Cardiac muscle cell (in vitro differentiated cells and primary cell): ENCODE measurements around the gene FNTB. TPM values are rescaled to one million over a fixed set of nuclear protein-coding genes. Genes with fewer than 3 reads are reported as not detected.

Experiments used
- DNase-seq, 2 donors: peaks; one replicate each; pipeline versions ENCODE4 v3.0.0 to v3.0.0-alpha.2; 2010 to 2017; ENCODE audit warnings: low read depth in 1 of 2, low spot score in 1 of 2
- H3K27ac ChIP-seq: fragments of 200-600 bp; sonication (generic); 2 replicates; pipeline ENCODE4 v1.5.1; 2016
- H3K27me3 ChIP-seq: fragments of 200-600 bp; sonication (generic); 2 replicates; pipeline ENCODE4 v1.6.0; 2016; ENCODE audit warnings: control low read depth
- H3K36me3 ChIP-seq: fragments of 200-600 bp; sonication (generic); 2 replicates; pipeline ENCODE4 v1.5.1; 2016; ENCODE audit warnings: control low read depth
- H3K4me1 ChIP-seq: fragments of 200-600 bp; sonication (generic); 2 replicates; pipeline ENCODE4 v1.8.1; 2017; ENCODE audit warnings: low read depth, mild to moderate bottlenecking, mixed run types
- H3K4me3 ChIP-seq: fragments of 200-600 bp; sonication (generic); 2 replicates; pipeline ENCODE4 v1.5.1; 2016; ENCODE audit warnings: mild to moderate bottlenecking
- H3K9me3 ChIP-seq: fragments of 200-600 bp; sonication (generic); 2 replicates; pipeline ENCODE4 v1.5.1; 2017; ENCODE audit warnings: low read depth, mild to moderate bottlenecking, control low read depth
- polyA plus RNA-seq: library from polyadenylated mRNA; unstranded; fragments of >200 nt; fragmentation: Nextera tagmentation; extraction: Ambion mirVana; gene quantifications from 2 replicates; pipeline ENCODE4 v1.2.1, GENCODE V29; 2016
- total RNA-seq: library from RNA; depleted of rRNA; stranded (reverse); fragments of >200 nt; gene quantifications from 2 replicates; pipeline ENCODE4 v1.2.3, GENCODE V29; 2016
- TF ChIP-seq, protein P1 (sequence below): IDR thresholded peaks from 2 replicates; pipeline ENCODE4 v1.5.1; 2012; ENCODE audit warnings: low read depth, mild to moderate bottlenecking, low read length

FNTB gene
- total and polyA plus RNA-seq, 2 experiments from 2014 or later: 34.9 to 42.0 TPM

DNA sequence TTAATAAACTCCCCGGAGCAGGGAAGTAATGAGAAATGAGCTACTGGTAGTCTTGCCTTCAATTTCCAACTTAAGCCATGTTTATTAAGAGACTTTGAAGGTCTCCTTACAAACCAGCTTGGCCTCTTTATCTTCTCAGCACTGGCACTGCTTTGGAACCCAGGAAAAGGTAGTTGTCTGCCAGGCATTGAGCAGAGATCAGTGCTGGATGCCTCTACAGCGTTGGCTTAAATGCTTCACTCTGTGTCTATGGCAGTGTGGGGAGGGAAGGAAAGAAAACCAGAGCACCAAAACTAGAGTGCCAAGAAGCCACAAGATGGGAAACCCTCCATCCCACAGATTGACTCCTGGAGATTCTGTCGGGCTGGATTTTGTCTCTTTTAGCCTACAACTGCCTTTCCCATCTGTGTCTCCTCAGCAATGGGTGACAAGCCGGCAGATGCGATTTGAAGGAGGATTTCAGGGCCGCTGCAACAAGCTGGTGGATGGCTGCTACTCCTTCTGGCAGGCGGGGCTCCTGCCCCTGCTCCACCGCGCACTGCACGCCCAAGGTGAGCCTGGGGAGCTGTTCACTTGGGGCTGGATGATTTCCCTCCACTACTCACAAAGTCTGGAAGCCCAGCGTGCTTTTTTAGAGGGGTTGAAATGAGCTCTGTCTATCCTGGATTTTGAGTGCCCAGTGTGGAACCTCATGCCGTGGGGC, 57.3 kb downstream of the FNTB start:
- Histone ChIP-seq H3K27me3 (no peaks in the 10 kb centered on the region), H3K4me3 (no peak overlapping the region), H3K27ac (no peak overlapping the region), H3K4me1 (no peaks in the 10 kb centered on the region), H3K36me3 (peaks cover 18% of the 10 kb centered on the region), H3K9me3 (no peaks in the 10 kb centered on the region)
- TF ChIP-seq, protein P1, sequence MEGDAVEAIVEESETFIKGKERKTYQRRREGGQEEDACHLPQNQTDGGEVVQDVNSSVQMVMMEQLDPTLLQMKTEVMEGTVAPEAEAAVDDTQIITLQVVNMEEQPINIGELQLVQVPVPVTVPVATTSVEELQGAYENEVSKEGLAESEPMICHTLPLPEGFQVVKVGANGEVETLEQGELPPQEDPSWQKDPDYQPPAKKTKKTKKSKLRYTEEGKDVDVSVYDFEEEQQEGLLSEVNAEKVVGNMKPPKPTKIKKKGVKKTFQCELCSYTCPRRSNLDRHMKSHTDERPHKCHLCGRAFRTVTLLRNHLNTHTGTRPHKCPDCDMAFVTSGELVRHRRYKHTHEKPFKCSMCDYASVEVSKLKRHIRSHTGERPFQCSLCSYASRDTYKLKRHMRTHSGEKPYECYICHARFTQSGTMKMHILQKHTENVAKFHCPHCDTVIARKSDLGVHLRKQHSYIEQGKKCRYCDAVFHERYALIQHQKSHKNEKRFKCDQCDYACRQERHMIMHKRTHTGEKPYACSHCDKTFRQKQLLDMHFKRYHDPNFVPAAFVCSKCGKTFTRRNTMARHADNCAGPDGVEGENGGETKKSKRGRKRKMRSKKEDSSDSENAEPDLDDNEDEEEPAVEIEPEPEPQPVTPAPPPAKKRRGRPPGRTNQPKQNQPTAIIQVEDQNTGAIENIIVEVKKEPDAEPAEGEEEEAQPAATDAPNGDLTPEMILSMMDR: no peak
- DNase-seq: no peak

DNA sequence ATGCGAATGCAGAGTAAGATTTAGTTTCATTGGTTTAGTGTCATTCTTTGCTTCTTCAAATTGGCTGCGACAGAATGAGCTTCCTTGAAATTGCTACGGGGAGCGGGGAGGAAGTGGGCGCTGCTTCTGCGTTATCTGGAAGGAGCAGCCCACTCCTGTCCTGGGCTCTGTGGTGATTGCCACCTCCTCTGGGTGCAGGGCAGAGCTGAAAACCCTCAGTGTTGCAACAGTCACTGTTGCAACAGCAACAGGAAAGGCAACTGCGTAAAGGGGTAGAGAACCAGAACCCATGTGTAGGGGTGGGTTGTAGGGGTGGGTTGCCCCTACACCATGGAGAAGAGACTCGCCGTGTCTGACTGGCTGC, 57.9 kb downstream of the FNTB start:
- no peak overlapping the region for H3K27ac ChIP-seq
- H3K4me1 ChIP-seq: no peaks in the 10 kb centered on the region
- no peaks in the 10 kb centered on the region for H3K27me3 ChIP-seq
- DNase-seq: peak in 1 of 2 donors; percentile 31
- peaks cover 18% of the 10 kb centered on the region for H3K36me3 ChIP-seq
- no peak overlapping the region for H3K4me3 ChIP-seq
- TF ChIP-seq, protein P1: no peak
- no peaks in the 10 kb centered on the region for H3K9me3 ChIP-seq

DNA sequence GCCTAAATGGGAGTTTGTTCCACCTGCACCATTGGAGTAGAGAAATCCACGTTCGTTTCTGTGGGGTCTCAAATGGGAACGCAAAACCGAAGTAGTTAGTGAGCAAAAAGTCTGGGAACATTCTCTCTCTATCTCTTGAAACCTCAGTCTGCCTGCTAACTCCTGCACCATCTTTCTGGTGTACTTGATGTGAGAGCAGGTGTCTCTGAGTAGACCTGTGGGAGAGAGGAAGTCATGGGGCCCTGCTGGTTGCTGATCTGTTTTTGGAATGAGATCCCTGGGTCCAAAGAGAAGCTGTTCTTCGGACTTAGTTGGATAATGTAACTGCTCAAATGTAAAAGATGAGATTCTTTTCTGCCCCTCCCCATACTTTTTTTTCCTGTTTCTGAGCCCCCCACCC, 58.3 kb downstream of the FNTB start:
- Histone ChIP-seq H3K27ac (no peak overlapping the region), H3K36me3 (peaks cover 18% of the 10 kb centered on the region), H3K27me3 (no peaks in the 10 kb centered on the region), H3K4me3 (no peak overlapping the region), H3K9me3 (no peaks in the 10 kb centered on the region), H3K4me1 (no peaks in the 10 kb centered on the region)
- no peak for DNase-seq
- TF ChIP-seq, protein P1: no peak

DNA sequence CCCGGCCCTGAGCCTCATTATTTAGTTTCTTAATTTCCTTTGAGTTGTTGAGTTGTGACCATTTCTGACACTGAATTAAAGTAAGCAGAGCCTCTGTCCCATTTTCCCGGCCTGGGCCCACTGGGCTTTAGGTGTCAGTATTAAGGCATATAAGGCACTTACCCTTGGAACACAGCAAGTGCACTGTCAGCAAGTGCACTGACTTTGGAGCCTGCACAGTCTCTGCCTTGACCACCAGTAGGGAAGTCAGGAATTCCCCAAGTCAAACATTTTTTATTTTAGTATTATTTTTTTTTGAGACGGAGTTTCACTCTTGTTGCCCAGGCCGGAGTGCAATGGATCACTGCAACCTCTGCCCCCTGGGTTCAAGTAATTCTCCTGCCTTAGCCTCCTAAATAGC, 59.0 kb downstream of the FNTB start:
- Histone ChIP-seq H3K4me1 (no peaks in the 10 kb centered on the region), H3K36me3 (peaks cover 18% of the 10 kb centered on the region), H3K27ac (no peak overlapping the region), H3K9me3 (no peaks in the 10 kb centered on the region), H3K4me3 (no peak overlapping the region), H3K27me3 (no peaks in the 10 kb centered on the region)
- DNase-seq: no peak
- TF ChIP-seq, protein P1: no peak

DNA sequence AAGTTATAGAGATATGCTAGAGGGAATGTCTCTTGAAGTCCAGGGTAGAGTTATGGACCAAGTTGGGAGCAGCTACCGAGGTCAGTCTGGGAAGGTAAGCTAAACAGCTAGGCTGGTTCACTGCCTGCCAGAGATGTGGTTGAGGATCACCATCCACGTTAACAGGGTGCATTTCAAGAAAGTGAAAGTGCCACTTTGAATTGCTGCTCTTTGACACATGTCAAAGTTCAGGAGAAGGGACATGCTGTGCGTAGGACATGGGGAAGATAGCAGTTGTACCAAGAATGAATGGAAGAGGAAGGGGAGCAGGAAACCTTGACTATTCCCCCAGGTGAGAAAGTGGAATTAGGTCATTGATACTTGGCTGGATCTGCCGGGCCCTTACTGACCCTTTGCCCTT, 66.1 kb downstream of the FNTB start:
- H3K9me3 ChIP-seq: no peaks in the 10 kb centered on the region
- H3K4me3 ChIP-seq: no peak overlapping the region
- no peaks in the 10 kb centered on the region for H3K4me1 ChIP-seq
- TF ChIP-seq, protein P1: no peak
- H3K36me3 ChIP-seq: no peaks in the 10 kb centered on the region
- no peaks in the 10 kb centered on the region for H3K27me3 ChIP-seq
- H3K27ac ChIP-seq: peak overlapping the region; percentile 14
- no peak for DNase-seq

DNA sequence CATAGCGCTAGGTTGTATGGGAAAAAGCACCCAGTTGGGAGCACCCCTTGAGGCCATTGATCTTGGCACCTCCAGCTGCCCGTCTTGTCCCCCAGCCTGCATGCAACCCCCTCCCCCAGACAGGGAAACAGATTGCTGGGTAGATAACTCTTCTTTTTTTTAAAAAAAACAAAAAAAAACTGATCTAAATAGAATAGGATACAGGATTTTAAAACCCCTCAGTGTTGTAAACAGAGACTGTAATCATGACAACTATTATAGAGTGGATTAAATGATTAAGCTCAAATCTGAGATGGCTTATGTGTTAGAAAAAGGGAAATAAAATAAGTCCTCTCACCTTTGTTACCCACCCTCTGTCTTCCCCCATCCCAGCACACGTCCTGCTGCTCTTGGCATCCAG, 66.8 kb downstream of the FNTB start:
- Histone ChIP-seq H3K36me3 (no peaks in the 10 kb centered on the region), H3K9me3 (no peaks in the 10 kb centered on the region), H3K4me3 (no peak overlapping the region), H3K4me1 (no peaks in the 10 kb centered on the region), H3K27ac (no peak overlapping the region), H3K27me3 (no peaks in the 10 kb centered on the region)
- no peak for DNase-seq
- TF ChIP-seq, protein P1: no peak
